IPS-NIHi7 (cell line): Measurements from ENCODE around the gene ZNF101.
"Not testable (repeated sequence)": the region's sequence is repeated elsewhere in the genome, so short reads cannot be mapped to it uniquely, and the experiment has no call there.

Experiments used
- DNase-seq: peaks from one replicate; pipeline ENCODE4 v3.0.0; 2012; ENCODE audit warnings: mixed read lengths; ENCODE audit errors: extremely low spot score

The ZNF101 gene

DNA sequence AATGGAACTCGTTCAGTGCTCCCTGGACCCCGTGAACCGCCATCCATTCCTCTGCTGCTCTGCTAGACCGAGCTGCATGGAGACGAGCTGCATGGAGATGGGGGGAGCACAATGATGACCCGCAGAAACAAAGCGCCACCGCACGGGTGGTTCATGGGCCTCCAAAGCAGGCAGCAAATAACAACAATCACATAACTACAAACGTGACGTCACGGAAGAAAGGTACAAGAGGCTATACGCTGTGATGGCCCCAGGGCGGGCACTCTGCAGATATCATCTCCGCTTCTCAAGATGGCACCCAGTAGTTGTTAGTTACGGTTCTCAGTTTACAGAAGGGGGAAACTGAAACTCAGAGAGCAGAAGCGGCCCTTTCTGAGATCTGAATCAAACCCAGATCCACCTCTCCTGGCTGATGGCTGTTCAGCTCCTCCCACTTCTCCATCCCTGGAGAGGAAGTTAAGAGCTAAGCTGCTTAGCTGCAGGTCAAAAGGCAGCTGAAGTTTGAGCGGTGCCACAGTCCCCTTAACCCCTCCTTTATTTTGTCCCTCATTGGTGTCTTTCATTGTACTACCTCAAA lies 6.9 kb upstream of the ZNF101 start:
- DNase-seq: peak; percentile 16

DNA sequence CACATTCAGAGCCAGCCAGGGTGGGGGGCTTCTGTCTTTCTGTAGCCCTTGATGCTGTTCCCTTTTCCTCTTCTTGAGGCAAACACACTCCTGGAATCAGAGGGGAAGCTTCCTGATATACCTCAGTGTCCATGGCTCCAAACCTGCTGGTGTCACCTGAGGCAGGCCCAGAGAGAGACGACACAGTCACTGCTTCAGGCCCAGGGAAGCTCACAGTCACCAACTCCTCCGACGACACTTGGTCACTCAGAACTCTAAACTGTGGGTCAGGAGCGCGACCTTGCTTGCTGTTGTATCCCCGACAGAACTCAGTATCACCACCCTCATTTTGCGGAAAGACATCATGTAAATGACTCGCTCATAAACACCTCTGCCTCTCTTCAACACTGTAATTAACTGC lies 6.3 kb upstream of the ZNF101 start:
- DNase-seq: no peak

DNA sequence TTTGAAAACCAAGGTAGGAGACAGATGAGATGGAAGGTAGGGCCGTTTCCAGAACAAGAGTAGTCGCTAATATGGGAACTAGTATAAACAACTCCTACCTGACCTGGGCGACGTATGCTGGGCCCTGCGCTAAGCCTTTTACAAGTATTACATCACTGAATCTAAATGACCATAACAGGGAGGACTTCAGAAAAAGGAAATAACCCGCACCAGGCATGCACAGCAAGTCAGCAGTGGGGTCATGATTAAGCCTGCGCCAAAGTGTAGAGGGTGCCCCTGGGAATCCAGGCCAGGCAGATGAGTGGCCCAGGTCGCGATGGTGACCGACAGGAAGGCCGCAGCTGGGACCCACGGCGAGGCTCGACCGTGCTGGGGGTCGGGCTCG lies 5.8 kb upstream of the ZNF101 start:
- DNase-seq: no peak

DNA sequence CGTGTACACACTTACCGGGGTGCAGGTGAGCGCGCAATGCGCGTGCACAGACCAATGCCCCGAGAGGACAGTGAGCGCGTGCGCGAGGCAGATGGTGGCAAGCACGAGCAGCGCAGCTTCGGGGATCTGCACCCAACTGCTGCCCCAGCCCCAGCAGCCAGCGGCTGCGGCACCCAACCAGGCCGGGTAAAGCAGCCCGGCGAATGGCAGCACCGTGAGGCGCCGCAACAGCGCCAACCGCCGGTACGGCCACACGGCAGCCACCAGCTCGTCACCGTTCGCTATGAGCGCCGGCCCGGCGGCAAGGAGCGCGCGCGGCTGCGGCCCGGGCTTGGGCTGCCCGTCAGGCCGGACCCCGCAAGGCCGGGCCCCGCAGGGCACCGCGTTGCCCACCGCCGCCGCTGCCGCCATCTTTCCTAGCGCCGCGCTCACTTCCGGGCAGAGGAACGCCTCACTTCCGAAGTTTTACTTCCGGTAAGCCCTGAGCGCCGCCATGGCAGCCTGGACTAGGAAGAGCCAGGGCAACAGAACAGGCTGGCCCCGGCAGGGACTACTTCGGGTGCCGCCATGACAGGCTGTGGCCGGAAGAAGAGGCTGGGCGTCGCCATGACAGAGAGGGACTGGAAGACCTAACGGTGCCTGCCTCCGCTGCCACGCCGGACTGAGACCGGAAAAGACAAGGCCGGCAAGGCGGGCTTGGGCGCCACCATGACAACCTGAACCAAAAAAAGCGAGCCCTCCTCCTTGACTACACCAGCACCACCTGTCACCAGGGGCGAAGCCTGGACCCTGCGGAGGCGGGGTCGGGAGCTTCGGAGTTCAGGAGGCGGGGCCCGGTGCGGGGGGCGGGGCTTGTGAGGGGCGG lies 5.2 kb upstream of the ZNF101 start, which contains the start of gene ATP13A1:
Gene ATP13A1, minus strand, starts transcription at position 421 of the 865 bp plus-strand sequence. Its CDS starts 10 bp downstream, at position 411.
- DNase-seq: peak; percentile 91

DNA sequence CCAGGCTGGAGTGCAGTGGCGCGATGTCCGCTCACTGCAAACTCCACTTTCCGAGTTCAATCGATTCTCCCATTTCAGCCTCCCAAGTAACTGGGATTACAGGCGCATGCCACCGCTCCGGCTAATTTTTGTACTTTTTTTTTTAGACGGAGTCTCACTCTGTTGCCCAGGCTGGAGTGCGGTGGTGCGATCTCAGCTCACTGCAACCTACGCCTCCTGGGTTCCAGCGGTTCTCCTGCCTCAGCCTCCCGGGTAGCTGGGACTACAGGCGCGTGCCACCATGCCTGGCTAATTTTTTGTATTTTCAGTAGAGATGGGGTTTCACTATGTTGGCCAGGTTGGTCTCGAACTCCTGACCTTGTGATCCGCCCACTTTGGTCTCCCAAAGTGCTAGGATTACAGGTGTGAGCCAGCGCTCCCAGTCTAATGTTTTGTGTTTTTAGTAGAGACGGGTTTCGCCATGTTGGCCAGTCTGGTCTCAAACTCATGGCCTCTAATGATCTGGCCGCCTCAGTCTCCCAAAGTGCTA lies 3.2 kb upstream of the ZNF101 start:
- not testable (repeated sequence) for DNase-seq

DNA sequence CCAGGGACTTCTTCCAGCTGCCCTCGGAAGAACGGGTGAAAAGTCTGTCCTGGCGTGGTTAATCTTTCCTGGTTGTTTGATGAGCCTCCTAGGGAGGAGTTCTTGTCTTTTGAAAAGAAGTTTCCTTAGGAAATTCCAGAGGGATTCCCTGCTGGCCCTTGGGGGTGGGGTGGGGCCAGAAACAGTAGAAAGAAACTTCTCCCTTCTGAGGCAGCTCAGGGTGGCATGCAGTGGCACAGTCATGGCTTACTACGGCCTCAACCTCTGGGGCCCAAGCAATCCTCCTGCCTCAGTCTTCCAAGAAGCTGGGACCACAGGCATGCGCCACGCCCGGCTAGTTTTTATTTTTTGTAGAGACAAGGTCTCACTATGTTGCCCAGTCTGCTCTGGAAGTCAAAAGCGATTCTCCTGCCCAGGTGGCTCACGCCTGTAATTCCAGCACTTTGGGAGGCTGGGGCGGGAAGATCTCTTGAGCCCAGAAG lies 1.5 kb downstream of the ZNF101 start:
- DNase-seq: peak; percentile 53

DNA sequence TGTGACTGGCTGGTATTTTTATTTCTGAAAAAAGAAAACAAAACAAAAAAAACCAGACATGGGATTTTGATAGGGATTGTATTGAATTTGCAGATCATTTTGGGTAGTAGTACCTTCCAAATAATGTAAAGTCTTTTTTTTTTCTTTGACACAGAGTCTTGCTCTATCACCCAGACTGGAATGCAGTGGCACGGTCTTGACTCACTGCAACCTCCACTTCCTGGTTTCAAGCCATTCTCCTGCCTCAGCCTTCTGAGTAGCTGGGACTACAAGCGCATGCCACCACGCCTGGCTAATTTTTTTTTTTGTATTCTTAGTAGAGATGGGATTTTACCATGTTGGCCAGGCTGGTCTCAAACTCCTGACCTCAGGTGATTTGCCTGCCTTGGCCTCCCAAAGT lies 4.2 kb downstream of the ZNF101 start:
- no peak for DNase-seq

DNA sequence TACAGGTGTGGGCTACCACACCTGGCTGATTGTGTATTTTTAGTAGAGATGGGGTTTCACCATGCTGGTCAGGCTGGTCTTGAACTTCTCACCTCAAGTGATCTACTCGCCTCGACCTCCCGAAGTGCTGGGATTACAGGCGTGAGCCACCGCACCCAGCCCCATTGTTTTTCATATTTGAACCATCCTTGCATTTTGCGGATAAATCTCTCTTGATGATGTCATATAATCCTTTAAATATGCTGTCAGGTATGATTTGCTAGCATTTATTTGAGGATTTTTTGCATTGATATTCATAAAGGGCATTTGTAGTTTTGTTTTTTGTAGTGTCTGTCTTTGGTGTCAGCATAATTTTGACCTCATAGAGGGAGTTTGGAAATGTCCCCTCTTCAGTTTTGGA lies 5.7 kb downstream of the ZNF101 start:
- no peak for DNase-seq

DNA sequence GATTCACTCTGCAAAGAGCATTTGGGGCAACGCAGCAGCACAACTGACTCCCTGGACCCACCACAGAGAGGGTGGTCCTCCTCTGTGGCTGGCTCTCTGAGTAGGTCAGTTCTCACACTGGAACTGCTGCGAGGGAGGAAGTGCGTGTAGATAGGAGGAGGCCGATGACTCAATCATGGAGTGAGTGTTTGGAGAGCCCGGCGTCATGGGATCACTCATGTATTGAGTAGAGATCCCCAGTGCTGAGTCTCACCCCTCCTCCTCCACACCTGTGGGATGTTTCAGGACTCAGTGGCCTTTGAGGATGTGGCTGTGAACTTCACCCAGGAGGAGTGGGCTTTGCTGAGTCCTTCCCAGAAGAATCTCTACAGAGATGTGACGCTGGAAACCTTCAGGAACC lies 8.9 kb downstream of the ZNF101 start:
- no peak for DNase-seq

DNA sequence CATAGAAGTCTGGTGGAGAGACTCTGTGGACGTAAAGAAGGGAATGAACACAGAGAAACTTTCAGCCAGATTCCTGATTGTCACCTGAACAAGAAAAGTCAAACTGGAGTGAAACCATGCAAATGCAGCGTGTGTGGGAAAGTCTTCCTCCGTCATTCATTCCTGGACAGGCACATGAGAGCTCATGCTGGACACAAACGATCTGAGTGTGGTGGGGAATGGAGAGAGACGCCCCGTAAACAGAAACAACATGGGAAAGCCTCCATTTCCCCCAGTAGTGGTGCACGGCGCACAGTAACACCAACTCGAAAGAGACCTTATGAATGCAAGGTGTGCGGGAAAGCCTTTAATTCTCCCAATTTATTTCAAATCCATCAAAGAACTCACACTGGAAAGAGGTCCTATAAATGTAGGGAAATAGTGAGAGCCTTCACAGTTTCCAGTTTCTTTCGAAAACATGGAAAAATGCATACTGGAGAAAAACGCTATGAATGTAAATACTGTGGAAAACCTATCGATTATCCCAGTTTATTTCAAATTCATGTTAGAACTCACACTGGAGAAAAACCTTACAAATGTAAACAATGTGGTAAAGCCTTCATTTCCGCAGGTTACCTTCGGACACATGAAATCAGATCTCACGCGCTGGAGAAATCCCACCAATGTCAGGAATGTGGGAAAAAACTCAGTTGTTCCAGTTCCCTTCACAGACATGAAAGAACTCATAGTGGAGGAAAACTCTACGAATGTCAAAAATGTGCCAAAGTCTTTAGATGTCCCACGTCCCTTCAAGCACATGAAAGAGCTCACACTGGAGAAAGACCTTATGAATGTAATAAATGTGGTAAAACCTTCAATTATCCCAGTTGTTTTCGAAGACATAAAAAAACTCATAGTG lies 10.8 kb downstream of the ZNF101 start:
- DNase-seq: no peak

DNA sequence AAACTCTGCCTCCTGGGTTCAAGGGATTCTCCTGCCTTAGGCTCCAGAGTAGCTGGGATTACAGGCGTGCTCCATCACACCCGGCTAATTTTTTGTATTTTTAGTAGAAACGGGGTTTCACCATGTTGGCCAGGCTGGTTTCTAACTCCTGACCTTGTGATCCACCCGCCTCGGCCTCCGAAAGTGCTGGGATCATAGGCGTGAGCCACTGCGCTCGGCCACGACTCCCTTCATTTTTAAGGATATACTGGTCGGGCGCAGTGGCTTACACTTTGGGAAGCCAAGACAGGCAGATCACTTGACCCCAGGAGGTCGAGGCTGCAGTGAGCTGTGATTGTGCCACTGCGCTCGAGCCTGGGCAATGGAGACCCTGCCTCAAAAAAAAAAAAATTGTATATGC lies 17.5 kb downstream of the ZNF101 start:
- DNase-seq: not testable (repeated sequence)

DNA sequence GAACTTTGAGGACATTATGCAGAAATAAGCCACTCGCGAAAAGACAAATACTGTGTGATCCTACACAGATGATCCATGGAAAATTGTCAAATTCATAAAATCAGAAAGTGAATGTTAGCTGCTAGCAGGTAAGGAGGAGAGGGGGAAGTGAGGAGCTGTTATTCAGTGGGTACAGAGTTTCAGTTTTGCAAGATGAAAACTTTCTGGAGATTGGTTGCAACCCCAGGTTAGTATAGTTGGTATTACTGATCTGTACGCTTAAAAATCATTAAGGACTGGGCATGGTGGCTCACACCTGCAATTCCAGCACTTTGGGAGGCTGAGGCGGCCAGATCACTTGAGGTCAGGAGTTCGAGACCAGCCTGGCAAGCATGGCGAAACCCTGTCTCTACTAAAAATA lies 17.9 kb downstream of the ZNF101 start:
- no peak for DNase-seq

DNA sequence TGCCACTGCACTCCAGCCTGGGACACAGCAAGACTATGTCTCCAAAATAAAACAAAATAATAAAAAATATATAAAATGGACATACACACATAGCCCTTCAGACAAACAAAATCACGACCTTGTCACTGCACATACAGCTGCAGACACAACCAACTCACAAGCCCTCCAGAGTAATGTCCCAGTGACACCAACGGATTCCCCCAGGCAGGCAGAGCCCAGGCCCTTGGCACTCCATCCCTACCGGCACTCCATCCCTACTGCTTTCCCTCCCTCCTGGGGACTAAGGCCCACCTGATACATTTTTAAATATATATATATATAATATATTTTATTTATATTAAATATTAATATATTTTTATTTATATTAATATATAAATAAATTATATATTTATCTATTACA lies 18.5 kb downstream of the ZNF101 start:
- peak; percentile 14 for DNase-seq

DNA sequence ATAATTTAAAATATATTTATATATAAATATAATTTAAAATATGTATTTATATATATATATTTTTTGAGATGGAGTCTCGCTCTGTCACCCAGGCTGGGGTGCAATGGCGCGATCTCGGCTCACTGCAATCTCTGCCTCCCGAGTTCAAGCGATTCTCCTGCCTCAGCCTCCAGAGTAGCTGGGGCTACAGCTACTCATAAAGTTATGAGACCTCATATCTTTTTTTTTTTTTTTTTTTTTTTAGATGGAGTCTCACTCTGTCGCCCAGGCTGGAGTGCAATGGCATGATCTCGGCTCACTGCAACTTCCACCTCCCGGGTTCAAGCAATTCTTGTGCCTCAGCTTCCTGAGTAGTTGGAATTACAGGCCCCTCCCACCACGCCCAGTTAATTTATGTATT lies 20.4 kb downstream of the ZNF101 start:
- DNase-seq: not testable (repeated sequence)

DNA sequence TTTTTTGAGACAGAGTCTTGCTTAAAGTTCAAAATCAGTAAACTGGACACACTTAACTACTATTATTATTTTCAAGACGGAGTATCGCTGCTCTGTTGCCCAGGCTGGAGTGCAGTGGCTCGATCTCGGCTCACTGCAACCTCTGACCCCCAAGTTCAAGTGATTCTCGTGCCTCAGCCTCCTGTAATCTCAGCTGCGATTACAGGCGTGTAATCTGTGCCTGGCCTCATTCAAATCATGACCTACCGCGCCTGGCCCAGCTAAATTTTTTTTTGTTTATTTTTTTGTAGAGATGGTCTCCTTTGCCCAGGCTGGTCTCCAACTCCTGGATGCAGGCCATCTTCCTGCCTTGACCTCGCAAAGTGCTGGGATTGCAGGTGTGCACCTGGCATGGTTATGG lies 23.0 kb downstream of the ZNF101 start:
- no peak for DNase-seq

DNA sequence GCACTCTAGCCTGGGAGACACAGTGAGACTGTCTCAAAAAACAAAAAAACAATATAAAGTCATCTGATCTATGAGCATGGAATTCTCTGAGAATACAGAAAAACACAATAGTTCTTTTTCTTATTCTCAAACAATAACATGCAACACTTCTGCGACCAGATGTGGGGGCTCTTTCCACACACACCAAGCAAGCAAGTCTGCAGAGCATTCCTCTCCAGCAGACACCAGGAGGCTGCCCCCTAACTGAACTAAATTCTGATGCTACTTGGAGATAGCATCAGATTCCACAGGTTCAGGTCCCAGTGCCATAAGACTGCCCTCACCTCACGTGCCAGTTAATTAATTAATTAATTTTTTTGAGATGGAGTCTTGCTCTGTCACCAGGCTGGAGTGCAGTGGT lies 27.7 kb downstream of the ZNF101 start:
- no peak for DNase-seq

DNA sequence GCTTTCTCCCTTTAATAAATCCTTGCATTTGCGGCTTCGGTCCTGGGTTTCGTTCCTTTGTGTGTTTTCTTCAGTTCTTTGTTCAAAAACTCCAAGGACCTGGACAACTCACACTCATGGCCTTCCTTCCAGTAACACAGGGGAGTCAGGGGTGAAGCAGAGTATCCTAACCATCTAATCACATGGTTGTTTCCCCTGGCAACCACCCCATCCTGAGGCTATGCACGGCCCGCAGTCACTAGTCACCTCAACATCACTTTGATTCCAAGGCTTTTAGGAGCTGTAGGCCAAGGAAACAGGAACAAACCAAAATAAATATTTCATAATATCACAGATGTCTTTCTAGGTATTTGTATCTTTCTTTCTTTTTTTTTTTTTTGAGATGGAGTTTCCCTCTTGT lies 28.9 kb downstream of the ZNF101 start:
- DNase-seq: no peak

DNA sequence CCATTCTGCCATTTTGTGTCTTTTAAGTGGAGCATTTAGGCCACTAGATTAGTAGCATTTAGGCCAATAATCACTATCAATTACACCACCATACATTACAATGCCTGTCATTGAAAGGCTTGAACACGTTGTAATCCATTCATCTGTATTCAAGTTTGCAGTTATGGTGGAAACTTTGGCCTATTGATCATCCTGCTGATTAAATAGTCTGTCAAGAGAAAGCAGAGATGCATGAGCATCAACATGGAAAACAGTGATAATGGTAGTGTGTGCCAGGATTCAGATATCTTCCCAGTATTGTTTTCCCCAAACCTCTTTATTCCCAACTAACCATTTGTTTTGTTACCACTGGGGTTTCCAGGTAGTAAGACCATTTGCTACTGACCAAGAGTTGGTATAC lies 31.9 kb downstream of the ZNF101 start:
- not testable (repeated sequence) for DNase-seq

DNA sequence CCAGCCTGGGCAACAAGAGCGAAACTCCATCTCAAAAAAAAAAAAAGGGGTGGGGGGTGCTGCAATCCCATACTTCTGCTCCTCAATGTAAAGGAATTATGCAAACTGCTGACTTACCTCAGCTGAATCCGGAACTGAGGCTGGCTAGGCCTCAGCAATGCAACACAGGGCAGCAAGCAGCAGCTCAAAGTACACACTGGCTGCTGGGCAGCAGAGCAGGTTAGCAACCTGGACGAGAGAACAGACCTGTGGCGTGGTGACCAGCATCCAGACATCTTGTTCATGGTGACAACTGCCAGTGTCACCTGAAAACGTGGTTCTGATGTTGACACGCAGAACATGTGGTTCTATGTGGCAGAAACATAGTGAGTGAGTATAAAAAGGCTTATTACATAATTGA lies 36.2 kb downstream of the ZNF101 start:
- DNase-seq: no peak

DNA sequence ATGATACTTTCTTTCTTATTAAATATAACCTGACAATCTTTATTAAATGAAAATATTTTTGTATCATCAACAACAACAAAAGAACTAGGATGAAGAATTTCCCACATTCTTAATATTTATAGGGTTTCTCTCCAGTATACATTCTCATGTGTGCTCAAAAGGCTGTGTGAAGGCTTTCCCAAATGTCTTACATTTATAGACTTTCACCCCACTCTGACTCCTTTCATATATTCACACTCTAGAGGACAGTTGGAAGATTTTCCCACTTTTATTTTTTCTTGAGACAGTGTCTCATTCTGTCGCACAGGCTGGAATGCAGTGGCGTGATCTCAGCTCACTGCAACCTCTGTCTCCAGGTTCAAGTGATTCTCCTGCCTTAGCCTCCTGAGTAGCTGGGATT lies 41.9 kb downstream of the ZNF101 start:
- no peak for DNase-seq

DNA sequence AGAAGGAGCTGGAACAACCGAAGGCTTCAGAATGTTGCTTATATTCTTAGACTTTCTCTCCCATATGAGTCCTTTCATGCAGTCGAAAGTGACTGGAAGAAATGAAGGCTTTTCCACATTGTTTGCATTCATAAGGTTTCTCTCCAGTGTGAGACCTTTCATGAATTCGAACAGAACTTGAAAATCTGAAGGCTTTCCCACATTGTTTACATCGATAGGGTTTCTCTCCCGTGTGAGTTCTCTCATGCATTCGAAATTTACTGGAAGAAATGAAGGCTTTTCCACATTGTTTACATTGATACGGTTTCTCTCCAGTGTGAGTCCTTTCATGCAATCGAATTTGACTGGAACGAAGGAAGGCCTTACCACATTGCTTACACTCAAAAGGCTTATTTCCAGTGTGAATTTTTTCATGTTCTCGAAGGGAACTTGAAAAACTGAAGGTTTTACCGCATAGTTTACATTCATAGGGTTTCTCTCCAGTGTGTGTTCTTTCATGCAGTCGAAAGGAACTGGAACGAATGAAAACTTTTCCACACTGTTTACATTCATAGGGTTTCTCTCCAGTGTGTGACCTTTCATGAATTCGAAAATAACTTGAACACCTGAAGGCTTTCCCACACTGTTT lies 42.8 kb downstream of the ZNF101 start:
- no peak for DNase-seq
